ENCODE measurements around the gene VPS41.

VPS41 gene

DNA sequence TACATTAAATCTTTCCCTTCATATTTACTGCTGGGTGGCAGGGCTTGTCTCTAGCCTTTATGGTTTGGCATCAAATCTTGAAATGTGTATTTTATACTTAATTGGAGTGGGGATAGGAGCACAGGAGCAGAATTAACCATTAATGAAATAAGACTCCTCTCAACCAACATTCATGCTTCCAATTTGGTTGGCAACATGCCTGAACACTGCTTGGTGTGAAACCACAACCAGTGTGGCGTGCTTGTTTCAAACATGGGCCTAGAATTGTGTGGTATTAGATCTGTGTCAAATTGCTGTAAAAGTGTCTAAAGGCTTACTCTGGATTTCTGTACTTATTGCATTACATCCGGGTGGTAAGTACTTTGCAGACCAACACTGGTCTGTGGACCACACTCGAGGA is 25.1 kb upstream of the VPS41 start:
- TF ChIP-seq, protein P1, sequence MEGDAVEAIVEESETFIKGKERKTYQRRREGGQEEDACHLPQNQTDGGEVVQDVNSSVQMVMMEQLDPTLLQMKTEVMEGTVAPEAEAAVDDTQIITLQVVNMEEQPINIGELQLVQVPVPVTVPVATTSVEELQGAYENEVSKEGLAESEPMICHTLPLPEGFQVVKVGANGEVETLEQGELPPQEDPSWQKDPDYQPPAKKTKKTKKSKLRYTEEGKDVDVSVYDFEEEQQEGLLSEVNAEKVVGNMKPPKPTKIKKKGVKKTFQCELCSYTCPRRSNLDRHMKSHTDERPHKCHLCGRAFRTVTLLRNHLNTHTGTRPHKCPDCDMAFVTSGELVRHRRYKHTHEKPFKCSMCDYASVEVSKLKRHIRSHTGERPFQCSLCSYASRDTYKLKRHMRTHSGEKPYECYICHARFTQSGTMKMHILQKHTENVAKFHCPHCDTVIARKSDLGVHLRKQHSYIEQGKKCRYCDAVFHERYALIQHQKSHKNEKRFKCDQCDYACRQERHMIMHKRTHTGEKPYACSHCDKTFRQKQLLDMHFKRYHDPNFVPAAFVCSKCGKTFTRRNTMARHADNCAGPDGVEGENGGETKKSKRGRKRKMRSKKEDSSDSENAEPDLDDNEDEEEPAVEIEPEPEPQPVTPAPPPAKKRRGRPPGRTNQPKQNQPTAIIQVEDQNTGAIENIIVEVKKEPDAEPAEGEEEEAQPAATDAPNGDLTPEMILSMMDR (IDR thresholded peaks at IDR 0.05; ENCODE audit: borderline replicate concordance, control extremely low read depth, extremely low read depth, insufficient read depth, missing control alignments): no peak
- no peak for DNase-seq (ENCODE audit: low spot score)
- in situ Hi-C loops (cut with MboI; ENCODE audit: low sequenced_read_pairs, unreplicated experiment): loop anchor here (25.0 kb wide), 1 partner anchor 528 kb away; no protein-coding TSS in a partner anchor

DNA sequence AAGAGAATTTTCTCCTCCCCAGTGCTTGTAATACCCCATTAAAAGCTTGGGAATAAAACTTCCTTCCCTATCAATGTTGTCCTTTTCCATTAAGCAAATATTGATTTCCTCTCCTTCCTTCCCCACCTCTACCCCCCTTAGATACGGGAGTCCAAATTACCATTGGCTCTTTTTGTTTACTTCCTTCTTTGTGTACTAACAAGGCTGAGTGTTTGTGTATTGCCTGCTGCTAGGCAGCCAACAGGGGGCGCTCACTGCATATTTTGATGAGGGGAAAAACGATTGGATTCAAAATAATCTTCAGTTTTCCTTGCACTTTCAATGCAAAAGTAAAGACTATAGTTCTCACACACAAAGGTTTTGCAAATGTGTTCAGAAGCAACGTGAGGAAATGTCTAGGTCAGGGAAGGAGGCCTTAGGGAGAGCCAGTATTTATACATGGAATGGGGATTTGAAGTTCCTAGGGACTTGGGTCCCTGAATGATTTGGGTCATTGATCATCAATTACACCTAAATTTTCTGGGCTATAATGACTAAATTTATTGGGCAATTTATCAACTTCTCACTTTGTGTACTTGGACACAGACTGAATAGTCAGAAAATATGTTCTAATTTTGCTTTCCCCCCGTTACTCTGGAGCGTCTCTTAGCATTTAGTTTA is 23.6 kb upstream of the VPS41 start:
- TF ChIP-seq, protein P1 (IDR thresholded peaks at IDR 0.05; ENCODE audit: borderline replicate concordance, control extremely low read depth, extremely low read depth, insufficient read depth, missing control alignments): peak; percentile 87
- peak; percentile 51 for DNase-seq (ENCODE audit: low spot score)
- in situ Hi-C loops (cut with MboI; ENCODE audit: low sequenced_read_pairs, unreplicated experiment): loop anchor here (25.0 kb wide), 1 partner anchor 530 kb away; no protein-coding TSS in a partner anchor

DNA sequence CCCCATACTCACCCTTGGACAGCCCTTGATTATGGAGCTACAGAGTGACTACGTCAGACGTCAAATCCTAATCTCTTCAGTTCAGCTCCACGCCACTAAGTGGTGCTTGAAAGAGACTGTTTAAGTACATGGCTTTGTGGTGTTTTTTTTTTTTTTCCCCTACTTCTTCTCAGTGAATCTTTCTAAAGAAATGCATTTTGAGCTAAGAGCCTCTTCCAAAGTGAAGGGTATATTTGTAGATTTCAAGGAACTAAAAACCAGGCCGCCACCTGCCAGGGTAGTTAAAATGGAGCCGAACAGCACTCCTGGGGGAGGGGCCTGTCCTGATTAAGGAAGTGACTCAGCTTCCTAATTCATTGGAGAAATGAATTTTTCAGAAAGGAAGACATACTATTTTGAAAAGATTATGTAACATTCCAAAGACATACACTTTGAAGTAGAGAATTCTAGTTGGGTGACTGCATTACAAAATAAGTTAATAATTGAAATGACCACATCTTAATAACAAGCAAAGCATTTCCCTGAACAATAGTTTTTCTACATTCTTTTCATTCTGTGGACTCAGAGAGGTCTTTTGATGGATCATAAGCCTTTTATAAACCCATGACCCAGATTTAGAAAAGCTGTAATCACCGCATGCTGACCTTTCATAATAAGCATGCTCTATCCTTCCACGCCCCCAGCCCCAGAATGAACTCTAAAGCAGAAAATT is 20.6 kb upstream of the VPS41 start:
- no peak for DNase-seq (ENCODE audit: low spot score)
- in situ Hi-C loops (cut with MboI; ENCODE audit: low sequenced_read_pairs, unreplicated experiment): loop anchor here (25.0 kb wide), 1 partner anchor 533 kb away; no protein-coding TSS in a partner anchor

DNA sequence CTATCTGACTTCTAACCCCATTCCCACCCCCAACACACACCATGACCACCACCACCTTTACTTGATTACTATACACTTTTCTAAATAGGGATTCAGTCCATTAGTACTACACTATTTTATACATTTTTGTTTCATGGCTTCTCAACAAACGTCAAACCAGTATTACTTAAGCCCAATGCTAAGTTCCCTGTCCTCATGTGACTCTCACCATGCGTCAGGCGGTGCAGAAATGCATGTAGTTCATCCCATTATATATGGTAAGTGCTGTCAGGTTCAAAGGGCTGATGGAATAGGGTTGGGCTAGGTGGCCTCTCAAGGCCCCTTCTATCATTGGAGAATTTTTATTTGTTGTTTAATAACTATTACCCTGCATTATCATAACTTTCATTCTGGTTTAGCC is 19.5 kb upstream of the VPS41 start:
- TF ChIP-seq, protein P1 (IDR thresholded peaks at IDR 0.05; ENCODE audit: borderline replicate concordance, control extremely low read depth, extremely low read depth, insufficient read depth, missing control alignments): no peak
- DNase-seq (ENCODE audit: low spot score): no peak
- in situ Hi-C loops (cut with MboI; ENCODE audit: low sequenced_read_pairs, unreplicated experiment): loop anchor here (25.0 kb wide), 1 partner anchor 534 kb away; no protein-coding TSS in a partner anchor

More for the DNA sequence above, 20.6 kb upstream of the VPS41 start:
- TF ChIP-seq, protein P1 (IDR thresholded peaks at IDR 0.05; ENCODE audit: borderline replicate concordance, control extremely low read depth, extremely low read depth, insufficient read depth, missing control alignments): no peak

DNA sequence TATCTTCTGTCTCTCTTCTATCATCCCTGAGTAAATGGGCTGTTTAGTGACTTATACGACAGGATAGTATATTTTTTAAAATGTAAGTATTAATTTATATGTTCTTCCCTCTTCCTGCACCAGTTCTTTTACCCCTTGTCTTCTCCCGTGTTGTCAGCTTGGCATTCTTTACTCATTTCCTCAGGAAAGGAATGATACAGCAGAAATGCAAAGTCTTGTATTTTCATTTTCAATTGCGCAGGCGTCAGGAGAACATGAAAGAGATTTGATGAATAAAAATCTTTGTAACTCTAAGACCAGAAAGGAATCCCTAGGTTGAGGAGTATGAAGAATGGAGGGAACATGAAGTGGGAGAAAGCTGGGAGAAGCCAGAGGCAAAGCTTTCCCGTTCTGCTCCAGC is 18.8 kb upstream of the VPS41 start:
- in situ Hi-C loops (cut with MboI; ENCODE audit: low sequenced_read_pairs, unreplicated experiment): loop anchor here (25.0 kb wide), 1 partner anchor 535 kb away; no protein-coding TSS in a partner anchor
- DNase-seq (ENCODE audit: low spot score): no peak
- TF ChIP-seq, protein P1 (IDR thresholded peaks at IDR 0.05; ENCODE audit: borderline replicate concordance, control extremely low read depth, extremely low read depth, insufficient read depth, missing control alignments): no peak

DNA sequence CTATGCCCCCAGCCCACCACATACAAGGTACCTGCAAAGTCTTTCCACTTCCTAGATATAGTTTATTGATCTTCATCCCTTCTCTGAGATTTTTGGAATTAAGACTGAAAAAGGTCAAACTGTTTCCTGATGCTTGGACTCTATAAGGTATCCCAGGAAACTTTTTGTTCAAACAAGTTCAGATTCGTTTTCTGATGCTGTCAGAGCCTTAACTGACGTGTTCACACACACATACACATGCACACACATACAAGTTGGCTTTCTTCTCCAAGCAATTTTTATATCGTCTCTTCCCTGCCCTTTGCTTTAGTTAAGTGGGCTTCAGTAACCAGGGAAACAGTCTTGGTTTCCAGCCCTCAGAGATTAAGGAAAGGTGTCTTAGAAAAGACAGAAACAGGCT is 11.7 kb upstream of the VPS41 start:
- TF ChIP-seq, protein P1 (IDR thresholded peaks at IDR 0.05; ENCODE audit: borderline replicate concordance, control extremely low read depth, extremely low read depth, insufficient read depth, missing control alignments): no peak
- no peak for DNase-seq (ENCODE audit: low spot score)
- in situ Hi-C loops (cut with MboI; ENCODE audit: low sequenced_read_pairs, unreplicated experiment): no loop called here

Measured in GM13976 (cell line).